Type B pancreatic cell (in vitro differentiated cells): ENCODE measurements around the gene ARMS2. TPM values are rescaled to one million over a fixed set of nuclear protein-coding genes. Genes with fewer than 3 reads are reported as not detected.

ENCODE experiments used
- DNase-seq: peaks from one replicate; pipeline ENCODE4 v3.0.0; 2021; ENCODE audit warnings: mixed read lengths; ENCODE audit not compliant: unreplicated experiment; ENCODE audit errors: extremely low spot score
- H3K27ac Mint-ChIP-seq: 2 replicates; pipeline ENCODE4 v1.8.0; 2021; ENCODE audit warnings: mild to moderate bottlenecking, mixed read lengths
- H3K27me3 Mint-ChIP-seq: 2 replicates; pipeline ENCODE4 v1.8.0; 2021; ENCODE audit warnings: mixed read lengths
- H3K36me3 Mint-ChIP-seq: 2 replicates; pipeline ENCODE4 v1.8.0; 2021; ENCODE audit warnings: mixed read lengths
- H3K4me1 Mint-ChIP-seq: one replicate; pipeline ENCODE4 v1.8.0; 2021; ENCODE audit warnings: mixed read lengths; ENCODE audit not compliant: unreplicated experiment
- H3K4me3 Mint-ChIP-seq: 2 replicates; pipeline ENCODE4 v1.8.0; 2021; ENCODE audit warnings: mild to moderate bottlenecking, mixed read lengths
- H3K9me3 Mint-ChIP-seq: 2 replicates; pipeline ENCODE4 v1.8.0; 2021; ENCODE audit warnings: mixed read lengths
- total RNA-seq: library from RNA; stranded (reverse); gene quantifications from 2 replicates; pipeline ENCODE4 v1.2.1, GENCODE V29; 2021; ENCODE audit warnings: low replicate concordance
- TF ChIP-seq, protein P1 (sequence below): fragments of 200-600 bp; sonication (generic); conservative IDR thresholded peaks from 2 replicates; pipeline ENCODE4 v1.5.0; 2021; ENCODE audit warnings: antibody characterized with exemption, mild to moderate bottlenecking

ARMS2 gene
- total RNA-seq, 1 donor from 2014 or later = not detected

DNA sequence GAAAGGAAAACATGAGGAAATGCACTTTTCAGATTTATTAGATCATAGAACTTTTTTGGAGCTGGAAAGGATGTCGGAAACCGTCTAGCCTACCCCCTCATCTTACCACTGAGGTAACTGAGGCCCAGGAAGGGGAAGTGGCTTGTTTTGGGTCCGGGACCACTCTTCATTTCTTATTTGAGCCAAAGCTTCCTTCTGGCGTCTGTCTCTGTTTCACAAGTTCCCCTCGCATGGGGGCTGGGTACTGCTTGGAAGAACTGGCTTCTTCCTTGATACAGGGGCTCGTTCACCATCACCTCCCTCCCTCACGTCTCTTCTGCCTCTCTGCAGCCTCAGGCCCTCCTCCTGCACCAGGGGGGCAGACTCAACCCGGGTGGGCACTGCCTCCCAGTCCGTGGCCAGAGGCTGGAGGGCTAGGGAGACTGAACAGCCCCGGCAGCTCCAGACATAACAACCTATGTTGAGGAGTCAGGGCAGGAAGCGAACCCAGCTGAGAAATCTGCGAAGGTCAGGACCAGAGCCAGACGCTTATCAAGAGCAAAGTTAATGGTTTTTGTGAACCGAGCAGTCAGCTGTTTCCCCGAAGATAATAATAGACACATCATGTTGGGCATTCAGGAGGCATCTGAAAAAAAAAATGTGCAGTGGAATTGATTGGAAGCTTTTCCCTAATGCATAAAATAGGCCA lies 19.8 kb downstream of the ARMS2 start:
- Mint-ChIP-seq H3K27ac (no peak overlapping the region), H3K36me3 (no peaks in the 10 kb centered on the region), H3K4me1 (peaks cover 31% of the 10 kb centered on the region), H3K9me3 (no peaks in the 10 kb centered on the region), H3K4me3 (peak overlapping the region; percentile 20), H3K27me3 (peaks cover 8% of the 10 kb centered on the region)
- TF ChIP-seq, protein P1, sequence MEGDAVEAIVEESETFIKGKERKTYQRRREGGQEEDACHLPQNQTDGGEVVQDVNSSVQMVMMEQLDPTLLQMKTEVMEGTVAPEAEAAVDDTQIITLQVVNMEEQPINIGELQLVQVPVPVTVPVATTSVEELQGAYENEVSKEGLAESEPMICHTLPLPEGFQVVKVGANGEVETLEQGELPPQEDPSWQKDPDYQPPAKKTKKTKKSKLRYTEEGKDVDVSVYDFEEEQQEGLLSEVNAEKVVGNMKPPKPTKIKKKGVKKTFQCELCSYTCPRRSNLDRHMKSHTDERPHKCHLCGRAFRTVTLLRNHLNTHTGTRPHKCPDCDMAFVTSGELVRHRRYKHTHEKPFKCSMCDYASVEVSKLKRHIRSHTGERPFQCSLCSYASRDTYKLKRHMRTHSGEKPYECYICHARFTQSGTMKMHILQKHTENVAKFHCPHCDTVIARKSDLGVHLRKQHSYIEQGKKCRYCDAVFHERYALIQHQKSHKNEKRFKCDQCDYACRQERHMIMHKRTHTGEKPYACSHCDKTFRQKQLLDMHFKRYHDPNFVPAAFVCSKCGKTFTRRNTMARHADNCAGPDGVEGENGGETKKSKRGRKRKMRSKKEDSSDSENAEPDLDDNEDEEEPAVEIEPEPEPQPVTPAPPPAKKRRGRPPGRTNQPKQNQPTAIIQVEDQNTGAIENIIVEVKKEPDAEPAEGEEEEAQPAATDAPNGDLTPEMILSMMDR = no peak
- no peak for DNase-seq

DNA sequence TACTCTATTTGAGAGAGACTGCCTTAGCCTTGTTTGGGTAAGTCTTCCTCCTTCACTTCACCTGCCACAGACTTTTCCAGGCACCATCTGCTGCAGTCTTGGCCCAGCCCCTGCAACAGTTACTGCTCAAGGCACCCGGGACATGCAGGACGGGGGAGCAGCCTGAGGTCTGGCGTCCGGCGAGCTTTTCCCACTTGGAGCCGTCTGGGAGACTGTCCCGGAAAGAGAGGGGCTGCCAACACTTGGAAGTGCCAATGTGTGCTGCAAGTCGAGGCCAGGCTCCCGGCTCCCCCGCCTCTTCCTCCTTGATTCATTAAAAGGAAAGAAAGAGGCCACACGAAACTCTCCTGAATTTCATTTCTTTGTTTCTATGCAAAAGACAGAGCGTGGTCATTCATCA lies 20.6 kb downstream of the ARMS2 start:
- H3K27me3 Mint-ChIP-seq = peaks cover 2% of the 10 kb centered on the region

DNA sequence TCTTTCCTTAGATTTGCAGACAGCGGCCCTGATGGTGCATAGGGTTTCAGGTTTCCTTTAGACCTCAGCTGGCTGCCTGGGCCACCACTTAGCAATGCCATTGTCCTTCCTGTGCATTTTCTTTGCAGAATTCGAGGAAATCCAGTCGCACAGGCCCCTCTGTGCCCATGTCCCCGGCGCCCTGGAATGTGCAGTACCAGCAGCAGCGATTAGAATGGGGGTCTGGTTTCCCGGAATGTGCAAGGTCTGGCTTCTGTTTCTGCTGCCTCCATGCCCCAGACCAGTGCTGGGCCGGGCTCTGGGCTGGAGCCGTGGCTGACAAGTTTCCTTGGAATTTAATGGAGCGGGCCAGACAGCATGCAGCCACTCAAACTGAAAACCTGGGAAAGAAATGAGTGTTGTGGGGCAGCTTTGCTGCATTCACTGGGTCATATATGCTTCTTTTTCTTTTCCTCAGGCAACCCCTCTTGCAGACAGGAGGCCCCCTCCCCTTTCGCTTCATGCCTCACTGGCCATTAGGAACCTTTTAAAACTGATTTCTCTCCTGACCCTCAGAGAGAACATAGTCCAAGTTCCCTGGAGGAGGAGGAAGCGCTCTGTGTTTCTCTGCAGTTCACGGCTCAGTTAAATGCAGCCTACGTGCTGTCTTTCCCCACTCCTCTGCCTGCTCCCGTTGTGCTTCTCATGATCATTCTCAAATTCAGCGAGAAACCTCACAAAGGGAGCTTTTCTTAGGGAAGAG lies 21.3 kb downstream of the ARMS2 start:
- peaks cover 31% of the 10 kb centered on the region for H3K4me1 Mint-ChIP-seq
- peak overlapping the region; percentile 70 for H3K27ac Mint-ChIP-seq
- no peaks in the 10 kb centered on the region for H3K27me3 Mint-ChIP-seq
- no peaks in the 10 kb centered on the region for H3K9me3 Mint-ChIP-seq
- H3K36me3 Mint-ChIP-seq = no peaks in the 10 kb centered on the region
- DNase-seq = no peak
- H3K4me3 Mint-ChIP-seq = peak overlapping the region; percentile 67
- TF ChIP-seq, protein P1 = no peak

More for the DNA sequence above, 20.6 kb downstream of the ARMS2 start:
- H3K4me1 Mint-ChIP-seq = peaks cover 31% of the 10 kb centered on the region
- DNase-seq = no peak
- no peaks in the 10 kb centered on the region for H3K9me3 Mint-ChIP-seq
- H3K27ac Mint-ChIP-seq = no peak overlapping the region
- TF ChIP-seq, protein P1 = no peak
- peak overlapping the region; percentile 28 for H3K4me3 Mint-ChIP-seq
- no peaks in the 10 kb centered on the region for H3K36me3 Mint-ChIP-seq

DNA sequence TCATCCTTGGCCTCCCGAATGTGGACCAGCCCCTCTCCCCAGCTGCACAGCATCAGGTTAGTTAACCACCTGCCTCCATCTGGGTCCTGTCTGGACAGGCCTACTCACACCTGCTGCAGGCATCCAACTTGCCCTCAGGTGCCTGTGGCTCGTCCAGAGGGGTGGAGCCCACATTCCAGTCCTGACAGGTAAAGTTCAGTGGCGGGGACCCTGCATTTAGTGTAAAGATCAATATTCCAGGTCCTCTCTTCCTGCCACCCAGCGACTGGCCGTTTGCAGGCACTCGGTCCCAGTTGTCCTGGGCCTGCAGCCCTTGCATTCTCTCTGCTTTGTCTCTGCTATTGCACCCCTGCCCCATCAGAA lies 21.9 kb downstream of the ARMS2 start:
- Mint-ChIP-seq H3K27me3 (no peaks in the 10 kb centered on the region), H3K4me3 (peak overlapping the region; percentile 67), H3K27ac (peak overlapping the region; percentile 70), H3K9me3 (no peaks in the 10 kb centered on the region), H3K4me1 (peaks cover 31% of the 10 kb centered on the region), H3K36me3 (no peaks in the 10 kb centered on the region)
- TF ChIP-seq, protein P1 = no peak
- no peak for DNase-seq

DNA sequence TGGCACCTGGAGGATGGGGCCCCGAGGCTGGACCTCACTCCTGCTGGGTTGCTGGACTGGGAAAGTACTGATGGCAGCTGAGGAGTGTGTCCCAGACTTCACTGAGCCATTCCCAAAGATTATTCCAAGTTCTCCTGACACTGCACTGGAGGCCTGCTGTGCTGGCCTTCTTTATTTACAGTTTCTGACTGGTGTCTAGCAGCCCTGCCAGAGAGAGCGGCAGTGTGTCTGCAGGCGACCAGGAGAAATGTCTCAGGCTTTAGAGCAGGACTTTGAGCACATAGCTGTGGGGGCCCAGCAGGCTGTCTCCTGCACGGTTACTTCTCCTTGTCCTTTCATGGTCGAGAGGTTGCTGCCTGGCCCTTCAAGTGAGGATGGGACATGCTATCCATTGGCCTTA lies 23.0 kb downstream of the ARMS2 start:
- Mint-ChIP-seq H3K27me3 (no peaks in the 10 kb centered on the region), H3K9me3 (peaks cover 4% of the 10 kb centered on the region), H3K36me3 (no peaks in the 10 kb centered on the region), H3K4me3 (no peak overlapping the region), H3K4me1 (peaks cover 31% of the 10 kb centered on the region), H3K27ac (no peak overlapping the region)
- TF ChIP-seq, protein P1 = no peak
- no peak for DNase-seq
